GM23338 (cell line): ENCODE results near the gene REPS1. TPM values are rescaled to one million over a fixed set of nuclear protein-coding genes. Genes with fewer than 3 reads are reported as not detected.

Experiments used
- ATAC-seq: fragments of 200-7000 bp; cut with Tn5 transposase; 3 replicates; pipeline ENCODE4 v1.9.1; 2020
- DNase-seq: peaks from one replicate; pipeline ENCODE4 v3.0.0-alpha.2; 2015; ENCODE audit warnings: low spot score
- H2AFZ ChIP-seq: fragments of 200-600 bp; sonication (generic); 2 replicates; pipeline ENCODE4 v1.8.0; 2016; ENCODE audit warnings: antibody characterized with exemption, mild to moderate bottlenecking, moderate library complexity
- H3F3A ChIP-seq: fragments of 200-600 bp; sonication (generic); replicated peaks from 2 replicates; pipeline ENCODE4 v1.8.0; 2017; ENCODE audit warnings: antibody characterized with exemption, mixed run types, low read depth
- H3K27ac ChIP-seq: fragments of 200-600 bp; sonication (generic); 2 replicates; pipeline ENCODE4 v1.6.1; 2016; ENCODE audit warnings: low read depth
- H3K27me3 ChIP-seq: fragments of 200-600 bp; sonication (generic); 2 replicates; pipeline ENCODE4 v1.8.0; 2016; ENCODE audit warnings: mild to moderate bottlenecking, mixed run types, moderate library complexity; ENCODE audit not compliant: insufficient read depth
- H3K36me3 ChIP-seq: fragments of 200-600 bp; sonication (generic); 2 replicates; pipeline ENCODE4 v1.8.0; 2016; ENCODE audit warnings: mild to moderate bottlenecking; ENCODE audit not compliant: insufficient read depth
- H3K4me1 ChIP-seq: fragments of 200-600 bp; sonication (generic); 2 replicates; pipeline ENCODE4 v1.8.0; 2016; ENCODE audit warnings: mild to moderate bottlenecking, moderate library complexity; ENCODE audit not compliant: insufficient read depth
- H3K4me2 ChIP-seq: fragments of 200-600 bp; sonication (generic); 2 replicates; pipeline ENCODE4 v1.7.1; 2017; ENCODE audit warnings: mixed run types
- H3K4me3 ChIP-seq: fragments of 200-600 bp; sonication (generic); 2 replicates; pipeline ENCODE4 v1.6.1; 2016; ENCODE audit warnings: mixed run types
- H3K79me2 ChIP-seq: fragments of 200-600 bp; sonication (generic); replicated peaks from 2 replicates; pipeline ENCODE4 v1.8.0; 2017; ENCODE audit warnings: mild to moderate bottlenecking; ENCODE audit not compliant: insufficient read depth
- H3K9me2 ChIP-seq: fragments of 200-600 bp; sonication (generic); 2 replicates; pipeline ENCODE4 v1.8.0; 2017; ENCODE audit not compliant: insufficient read depth
- H4K20me1 ChIP-seq: fragments of 200-600 bp; sonication (generic); replicated peaks from 2 replicates; pipeline ENCODE4 v1.8.0; 2017; ENCODE audit warnings: mild to moderate bottlenecking; ENCODE audit not compliant: insufficient read depth
- H3K27ac Mint-ChIP-seq: 2 replicates; pipeline ENCODE4 v1.8.0; 2020; ENCODE audit warnings: inconsistent platforms, mild to moderate bottlenecking, moderate library complexity, mixed read lengths
- H3K27me3 Mint-ChIP-seq: 3 replicates; pipeline ENCODE4 v1.8.0; 2022; ENCODE audit warnings: low read depth, mild to moderate bottlenecking, moderate library complexity, mixed read lengths, inconsistent platforms; ENCODE audit not compliant: insufficient read depth, poor library complexity
- H3K36me3 Mint-ChIP-seq: 3 replicates; pipeline ENCODE4 v1.8.0; 2021; ENCODE audit warnings: low read depth, mild to moderate bottlenecking, inconsistent platforms, moderate library complexity, mixed read lengths
- H3K4me1 Mint-ChIP-seq: 3 replicates; pipeline ENCODE4 v1.8.0; 2020; ENCODE audit warnings: mild to moderate bottlenecking, inconsistent platforms, mixed read lengths
- H3K4me3 Mint-ChIP-seq: 3 replicates; pipeline ENCODE4 v1.8.0; 2021; ENCODE audit warnings: moderate library complexity, mild to moderate bottlenecking, inconsistent platforms, mixed read lengths
- H3K9me3 Mint-ChIP-seq: 3 replicates; pipeline ENCODE4 v1.8.0; 2020; ENCODE audit warnings: moderate library complexity, mild to moderate bottlenecking, inconsistent platforms, mixed read lengths
- CREB1 ChIP-seq: fragments of 250-450 bp; sonication (Bioruptor Pico); IDR thresholded peaks from 2 replicates; pipeline ENCODE4 v1.5.0; 2020; ENCODE audit warnings: low read depth, mild to moderate bottlenecking, moderate library complexity
- CTCF ChIP-seq, 2 experiments: fragments of 200-600 bp in 1 of 2; sonication (generic) in 1 of 2; conservative IDR thresholded peaks; 2 replicates each; pipeline versions ENCODE4 v1.5.1 to v1.6.1; 2016 to 2017; ENCODE audit warnings: antibody characterized with exemption in 2 of 2, low read depth in 2 of 2, mild to moderate bottlenecking in 2 of 2, moderate library complexity in 1 of 2
- EZH2 ChIP-seq: fragments of 200-600 bp; sonication (generic); IDR thresholded peaks from one replicate; pipeline ENCODE4 v1.8.0; 2017; ENCODE audit warnings: antibody characterized with exemption, mild to moderate bottlenecking, low read depth; ENCODE audit not compliant: unreplicated experiment
- EZH2phosphoT487 ChIP-seq: fragments of 200-600 bp; sonication (generic); IDR thresholded peaks from one replicate; pipeline ENCODE4 v1.8.1; 2018; ENCODE audit warnings: antibody characterized with exemption; ENCODE audit not compliant: unreplicated experiment
- JUNB ChIP-seq: IDR thresholded peaks from one replicate; pipeline ENCODE4 v1.6.1; 2016; ENCODE audit warnings: antibody characterized with exemption; ENCODE audit not compliant: unreplicated experiment
- NANOG ChIP-seq: IDR thresholded peaks from 2 replicates; pipeline ENCODE4 v1.6.1; 2016; ENCODE audit warnings: antibody characterized with exemption, borderline replicate concordance
- POLR2AphosphoS5 ChIP-seq: IDR thresholded peaks from 2 replicates; pipeline ENCODE4 v1.6.1; 2016; ENCODE audit warnings: antibody characterized with exemption, low read depth
- REST ChIP-seq: IDR thresholded peaks from one replicate; pipeline ENCODE4 v1.6.1; 2018; ENCODE audit warnings: antibody characterized with exemption; ENCODE audit not compliant: unreplicated experiment
- STAT1 ChIP-seq: IDR thresholded peaks from one replicate; pipeline ENCODE4 v1.6.1; 2016; ENCODE audit warnings: antibody characterized with exemption; ENCODE audit not compliant: unreplicated experiment
- ZNF114 ChIP-seq: fragments of 250-450 bp; sonication (Bioruptor Pico); IDR thresholded peaks from 2 replicates; pipeline ENCODE4 v1.5.0; 2020; ENCODE audit warnings: mild to moderate bottlenecking, moderate library complexity
- ZNF331 ChIP-seq: fragments of 250-450 bp; sonication (Bioruptor Pico); IDR thresholded peaks from 2 replicates; pipeline ENCODE4 v1.5.0; 2020; ENCODE audit warnings: low read depth, mild to moderate bottlenecking, moderate library complexity
- polyA plus RNA-seq: library from polyadenylated mRNA; unstranded; fragments of >200 nt; fragmentation: Nextera tagmentation; extraction: Ambion mirVana; gene quantifications from 2 replicates; pipeline ENCODE4 v1.2.1, GENCODE V29; 2016
- total RNA-seq: library from RNA; depleted of rRNA; stranded (reverse); fragments of >200 nt; shearing (Covaris generic); gene quantifications from 2 replicates; pipeline ENCODE4 v1.2.3, GENCODE V29; 2014
- TF ChIP-seq, protein P1 (sequence below): IDR thresholded peaks from 2 replicates; pipeline ENCODE4 v1.6.1; 2016; ENCODE audit warnings: antibody characterized with exemption
- TF ChIP-seq, protein P2 (sequence below): fragments of 250-450 bp; sonication (Bioruptor Pico); IDR thresholded peaks from 2 replicates; pipeline ENCODE4 v1.5.0; 2020; ENCODE audit warnings: mild to moderate bottlenecking, moderate library complexity

REPS1 gene
- total and polyA plus RNA-seq, 2 experiments from 2014 or later: 46.0 to 65.7 TPM

GRCh38 chr6:138865480-138866109 is 122.5 kb downstream of the REPS1 start:
- Histone ChIP-seq H3K27ac (no peak overlapping the region), H3K27me3 (no peaks in the 10 kb centered on the region), H3K4me3 (no peak overlapping the region), H3F3A (no peaks in the 10 kb centered on the region), H3K79me2 (no peaks in the 10 kb centered on the region), H3K9me2 (no peaks in the 10 kb centered on the region), H3K4me2 (no peak overlapping the region), H3K4me1 (peaks cover 6% of the 10 kb centered on the region; the same call in 1 of the 2 replicates), H2AFZ (no peak overlapping the region), H4K20me1 (no peaks in the 10 kb centered on the region), H3K36me3 (no peaks in the 10 kb centered on the region)
- DNase-seq (no peak), ATAC-seq (no peak)
- peaks cover 2% of the 10 kb centered on the region for H3K27me3 Mint-ChIP-seq
- no peaks in the 10 kb centered on the region for H3K36me3 Mint-ChIP-seq
- TF ChIP-seq, protein P1, sequence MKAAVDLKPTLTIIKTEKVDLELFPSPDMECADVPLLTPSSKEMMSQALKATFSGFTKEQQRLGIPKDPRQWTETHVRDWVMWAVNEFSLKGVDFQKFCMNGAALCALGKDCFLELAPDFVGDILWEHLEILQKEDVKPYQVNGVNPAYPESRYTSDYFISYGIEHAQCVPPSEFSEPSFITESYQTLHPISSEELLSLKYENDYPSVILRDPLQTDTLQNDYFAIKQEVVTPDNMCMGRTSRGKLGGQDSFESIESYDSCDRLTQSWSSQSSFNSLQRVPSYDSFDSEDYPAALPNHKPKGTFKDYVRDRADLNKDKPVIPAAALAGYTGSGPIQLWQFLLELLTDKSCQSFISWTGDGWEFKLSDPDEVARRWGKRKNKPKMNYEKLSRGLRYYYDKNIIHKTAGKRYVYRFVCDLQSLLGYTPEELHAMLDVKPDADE: no peak
- TF ChIP-seq STAT1 (no peak), NANOG (no peak), JUNB (no peak), CTCF (conservative IDR thresholded peaks at IDR 0.05; ENCODE audit: low read depth in 2 of 2) (no peak), POLR2AphosphoS5 (no peak), ZNF114 (CRISPR knock-in tag) (no peak), CREB1 (no peak), REST (no peak), EZH2phosphoT487 (no peak), EZH2 (no peak), ZNF331 (CRISPR knock-in tag) (no peak)
- TF ChIP-seq, protein P2, sequence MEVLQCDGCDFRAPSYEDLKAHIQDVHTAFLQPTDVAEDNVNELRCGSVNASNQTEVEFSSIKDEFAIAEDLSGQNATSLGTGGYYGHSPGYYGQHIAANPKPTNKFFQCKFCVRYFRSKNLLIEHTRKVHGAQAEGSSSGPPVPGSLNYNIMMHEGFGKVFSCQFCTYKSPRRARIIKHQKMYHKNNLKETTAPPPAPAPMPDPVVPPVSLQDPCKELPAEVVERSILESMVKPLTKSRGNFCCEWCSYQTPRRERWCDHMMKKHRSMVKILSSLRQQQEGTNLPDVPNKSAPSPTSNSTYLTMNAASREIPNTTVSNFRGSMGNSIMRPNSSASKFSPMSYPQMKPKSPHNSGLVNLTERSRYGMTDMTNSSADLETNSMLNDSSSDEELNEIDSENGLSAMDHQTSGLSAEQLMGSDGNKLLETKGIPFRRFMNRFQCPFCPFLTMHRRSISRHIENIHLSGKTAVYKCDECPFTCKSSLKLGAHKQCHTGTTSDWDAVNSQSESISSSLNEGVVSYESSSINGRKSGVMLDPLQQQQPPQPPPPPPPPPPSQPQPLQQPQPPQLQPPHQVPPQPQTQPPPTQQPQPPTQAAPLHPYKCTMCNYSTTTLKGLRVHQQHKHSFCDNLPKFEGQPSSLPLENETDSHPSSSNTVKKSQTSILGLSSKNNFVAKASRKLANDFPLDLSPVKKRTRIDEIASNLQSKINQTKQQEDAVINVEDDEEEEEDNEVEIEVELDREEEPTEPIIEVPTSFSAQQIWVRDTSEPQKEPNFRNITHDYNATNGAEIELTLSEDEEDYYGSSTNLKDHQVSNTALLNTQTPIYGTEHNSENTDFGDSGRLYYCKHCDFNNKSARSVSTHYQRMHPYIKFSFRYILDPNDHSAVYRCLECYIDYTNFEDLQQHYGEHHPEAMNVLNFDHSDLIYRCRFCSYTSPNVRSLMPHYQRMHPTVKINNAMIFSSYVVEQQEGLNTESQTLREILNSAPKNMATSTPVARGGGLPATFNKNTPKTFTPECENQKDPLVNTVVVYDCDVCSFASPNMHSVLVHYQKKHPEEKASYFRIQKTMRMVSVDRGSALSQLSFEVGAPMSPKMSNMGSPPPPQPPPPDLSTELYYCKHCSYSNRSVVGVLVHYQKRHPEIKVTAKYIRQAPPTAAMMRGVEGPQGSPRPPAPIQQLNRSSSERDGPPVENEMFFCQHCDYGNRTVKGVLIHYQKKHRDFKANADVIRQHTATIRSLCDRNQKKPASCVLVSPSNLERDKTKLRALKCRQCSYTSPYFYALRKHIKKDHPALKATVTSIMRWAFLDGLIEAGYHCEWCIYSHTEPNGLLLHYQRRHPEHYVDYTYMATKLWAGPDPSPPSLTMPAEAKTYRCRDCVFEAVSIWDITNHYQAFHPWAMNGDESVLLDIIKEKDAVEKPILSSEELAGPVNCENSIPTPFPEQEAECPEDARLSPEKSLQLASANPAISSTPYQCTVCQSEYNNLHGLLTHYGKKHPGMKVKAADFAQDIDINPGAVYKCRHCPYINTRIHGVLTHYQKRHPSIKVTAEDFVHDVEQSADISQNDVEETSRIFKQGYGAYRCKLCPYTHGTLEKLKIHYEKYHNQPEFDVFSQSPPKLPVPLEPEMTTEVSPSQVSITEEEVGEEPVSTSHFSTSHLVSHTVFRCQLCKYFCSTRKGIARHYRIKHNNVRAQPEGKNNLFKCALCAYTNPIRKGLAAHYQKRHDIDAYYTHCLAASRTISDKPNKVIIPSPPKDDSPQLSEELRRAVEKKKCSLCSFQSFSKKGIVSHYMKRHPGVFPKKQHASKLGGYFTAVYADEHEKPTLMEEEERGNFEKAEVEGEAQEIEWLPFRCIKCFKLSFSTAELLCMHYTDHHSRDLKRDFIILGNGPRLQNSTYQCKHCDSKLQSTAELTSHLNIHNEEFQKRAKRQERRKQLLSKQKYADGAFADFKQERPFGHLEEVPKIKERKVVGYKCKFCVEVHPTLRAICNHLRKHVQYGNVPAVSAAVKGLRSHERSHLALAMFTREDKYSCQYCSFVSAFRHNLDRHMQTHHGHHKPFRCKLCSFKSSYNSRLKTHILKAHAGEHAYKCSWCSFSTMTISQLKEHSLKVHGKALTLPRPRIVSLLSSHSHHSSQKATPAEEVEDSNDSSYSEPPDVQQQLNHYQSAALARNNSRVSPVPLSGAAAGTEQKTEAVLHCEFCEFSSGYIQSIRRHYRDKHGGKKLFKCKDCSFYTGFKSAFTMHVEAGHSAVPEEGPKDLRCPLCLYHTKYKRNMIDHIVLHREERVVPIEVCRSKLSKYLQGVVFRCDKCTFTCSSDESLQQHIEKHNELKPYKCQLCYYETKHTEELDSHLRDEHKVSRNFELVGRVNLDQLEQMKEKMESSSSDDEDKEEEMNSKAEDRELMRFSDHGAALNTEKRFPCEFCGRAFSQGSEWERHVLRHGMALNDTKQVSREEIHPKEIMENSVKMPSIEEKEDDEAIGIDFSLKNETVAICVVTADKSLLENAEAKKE (CRISPR knock-in tag): no peak
- no peak overlapping the region for H3K4me3 Mint-ChIP-seq
- H3K4me1 Mint-ChIP-seq: peaks cover 15% of the 10 kb centered on the region
- H3K9me3 Mint-ChIP-seq: no peaks in the 10 kb centered on the region
- H3K27ac Mint-ChIP-seq: no peak overlapping the region
